Measurements from ENCODE around the gene TMPRSS13. TPM values are rescaled to one million over a fixed set of nuclear protein-coding genes. Genes with fewer than 3 reads are reported as not detected.

The TMPRSS13 gene
- total and polyA plus RNA-seq, 2 of the 13 experiments (the other 11 are each of a cell fraction or from before 2014, with no cell fraction given) = not detected

DNA sequence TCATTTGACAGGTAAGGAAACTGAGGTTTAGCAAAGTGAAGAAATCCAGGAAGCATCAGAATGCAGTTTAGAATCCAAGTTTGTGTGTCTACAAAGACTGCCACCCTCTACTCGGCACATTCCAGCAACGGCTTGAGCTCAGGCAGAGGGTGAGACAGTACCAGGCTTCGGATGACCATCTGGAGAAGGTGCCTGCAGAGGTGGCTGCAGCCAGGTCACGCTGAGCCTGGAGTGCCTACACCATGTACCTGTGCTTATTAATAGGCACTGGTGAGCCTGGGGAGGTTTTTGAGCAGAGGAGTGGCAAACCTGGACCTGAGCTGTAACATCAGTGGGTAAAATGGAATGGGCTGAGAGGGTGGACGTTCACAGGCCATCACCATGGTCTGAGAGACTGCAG lies 57.4 kb downstream of the TMPRSS13 start (continued):
- TF ChIP-seq ZNF230 (CRISPR knock-in tag; IDR thresholded peaks at IDR 0.05) = no peak
- TF ChIP-seq U2AF2 (IDR thresholded peaks at IDR 0.05; ENCODE audit: low read depth, low read length) = no peak
- no peak for TF ChIP-seq ESRRA (CRISPR knock-in tag; IDR thresholded peaks at IDR 0.05; ENCODE audit: low read depth)
- TF ChIP-seq ZNF577 (CRISPR knock-in tag; IDR thresholded peaks at IDR 0.05; ENCODE audit: borderline replicate concordance, low read depth) = no peak

DNA sequence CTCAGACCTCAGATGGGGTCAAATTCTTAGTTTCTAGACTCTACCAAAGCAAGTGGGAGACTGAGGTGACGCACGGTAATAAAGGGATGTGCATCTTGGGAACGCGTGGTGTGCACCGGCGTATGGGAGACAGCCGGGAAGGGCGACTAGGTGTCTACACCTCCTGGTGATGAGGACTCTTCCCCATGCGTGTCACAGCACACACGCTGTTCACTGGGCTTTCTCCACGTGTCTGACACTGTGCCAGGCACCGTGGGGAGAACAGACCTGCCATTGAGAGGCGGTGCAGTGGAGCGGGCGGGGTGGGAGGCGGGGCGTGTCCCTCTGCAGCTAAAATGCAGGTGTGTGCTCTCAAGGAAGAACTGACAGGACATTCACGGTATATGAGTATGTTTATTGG lies 58.0 kb downstream of the TMPRSS13 start:
- no peak for DNase-seq (ENCODE audit: low spot score)
- CTCF ChIA-PET (ENCODE audit: low intra/inter-chr PET ratio, low total read pairs) = no interaction called here
- TF ChIP-seq, protein P1, sequence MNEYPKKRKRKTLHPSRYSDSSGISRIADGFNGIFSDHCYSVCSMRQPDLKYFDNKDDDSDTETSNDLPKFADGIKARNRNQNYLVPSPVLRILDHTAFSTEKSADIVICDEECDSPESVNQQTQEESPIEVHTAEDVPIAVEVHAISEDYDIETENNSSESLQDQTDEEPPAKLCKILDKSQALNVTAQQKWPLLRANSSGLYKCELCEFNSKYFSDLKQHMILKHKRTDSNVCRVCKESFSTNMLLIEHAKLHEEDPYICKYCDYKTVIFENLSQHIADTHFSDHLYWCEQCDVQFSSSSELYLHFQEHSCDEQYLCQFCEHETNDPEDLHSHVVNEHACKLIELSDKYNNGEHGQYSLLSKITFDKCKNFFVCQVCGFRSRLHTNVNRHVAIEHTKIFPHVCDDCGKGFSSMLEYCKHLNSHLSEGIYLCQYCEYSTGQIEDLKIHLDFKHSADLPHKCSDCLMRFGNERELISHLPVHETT (CRISPR knock-in tag; conservative IDR thresholded peaks at IDR 0.05) = no peak
- TF ChIP-seq ZNF383 (CRISPR knock-in tag; IDR thresholded peaks at IDR 0.05; ENCODE audit: borderline replicate concordance) (no peak), ZNF605 (CRISPR knock-in tag; IDR thresholded peaks at IDR 0.05) (no peak), ZNF563 (CRISPR knock-in tag; IDR thresholded peaks at IDR 0.05) (no peak), ZNF724P (CRISPR knock-in tag; IDR thresholded peaks at IDR 0.05; ENCODE audit: borderline replicate concordance) (no peak), ZNF484 (CRISPR knock-in tag; IDR thresholded peaks at IDR 0.05; ENCODE audit: borderline replicate concordance, low read depth) (no peak), POLR2AphosphoS2 (IDR thresholded peaks at IDR 0.05; ENCODE audit: low read depth, low read length) (no peak), ZSCAN9 (CRISPR knock-in tag; IDR thresholded peaks at IDR 0.05; ENCODE audit: borderline replicate concordance) (no peak), ZNF10 (CRISPR knock-in tag; IDR thresholded peaks at IDR 0.05; ENCODE audit: borderline replicate concordance, low read depth) (no peak), ZZZ3 (CRISPR knock-in tag; IDR thresholded peaks at IDR 0.05; ENCODE audit: borderline replicate concordance) (no peak), ZKSCAN8 (CRISPR knock-in tag; IDR thresholded peaks at IDR 0.05; ENCODE audit: borderline replicate concordance) (no peak), ZSCAN20 (CRISPR knock-in tag; IDR thresholded peaks at IDR 0.05; ENCODE audit: borderline replicate concordance) (no peak), KLF15 (CRISPR knock-in tag; IDR thresholded peaks at IDR 0.05; ENCODE audit: borderline replicate concordance) (no peak), IRX3 (CRISPR knock-in tag; IDR thresholded peaks at IDR 0.05; ENCODE audit: borderline replicate concordance, low read depth) (no peak), KLF6 (CRISPR knock-in tag; IDR thresholded peaks at IDR 0.05) (no peak), ZNF136 (CRISPR knock-in tag; IDR thresholded peaks at IDR 0.05; ENCODE audit: low read depth) (no peak)
- TF ChIP-seq, protein P2, sequence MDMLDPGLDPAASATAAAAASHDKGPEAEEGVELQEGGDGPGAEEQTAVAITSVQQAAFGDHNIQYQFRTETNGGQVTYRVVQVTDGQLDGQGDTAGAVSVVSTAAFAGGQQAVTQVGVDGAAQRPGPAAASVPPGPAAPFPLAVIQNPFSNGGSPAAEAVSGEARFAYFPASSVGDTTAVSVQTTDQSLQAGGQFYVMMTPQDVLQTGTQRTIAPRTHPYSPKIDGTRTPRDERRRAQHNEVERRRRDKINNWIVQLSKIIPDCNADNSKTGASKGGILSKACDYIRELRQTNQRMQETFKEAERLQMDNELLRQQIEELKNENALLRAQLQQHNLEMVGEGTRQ (IDR thresholded peaks at IDR 0.05; ENCODE audit: low read depth, low read length) = no peak
- TF ChIP-seq, protein P2 (CRISPR knock-in tag; IDR thresholded peaks at IDR 0.05; ENCODE audit: borderline replicate concordance) = no peak
- Histone ChIP-seq H2AFZ (ENCODE audit: low read length) (no peak overlapping the region), H3K4me3 (replicated peaks in 1 of 3; ENCODE audit: insufficient read depth in 1 of 3, low read depth in 2 of 3, low read length in 3 of 3) (no peak overlapping the region), H3K27ac (ENCODE audit: extremely low read length, insufficient read depth, low read length) (no peak overlapping the region), H3K9ac (ENCODE audit: insufficient read depth, low read depth, low read length) (no peak overlapping the region), H3K4me1 (ENCODE audit: insufficient read depth, low read length) (no peaks in the 10 kb centered on the region), H3K4me2 (ENCODE audit: low read depth, low read length) (no peak overlapping the region), H3K36me3 (replicated peaks in 1 of 2; ENCODE audit: control insufficient read depth in 1 of 2, insufficient read depth in 2 of 2, low read length in 2 of 2) (no peaks in the 10 kb centered on the region), H3K9me3 (ENCODE audit: low read length) (no peaks in the 10 kb centered on the region), H4K20me1 (ENCODE audit: insufficient read depth, low read length) (no peaks in the 10 kb centered on the region), H3K79me2 (ENCODE audit: insufficient read depth, low read length) (no peaks in the 10 kb centered on the region), H3K27me3 (ENCODE audit: control insufficient read depth in 1 of 2, insufficient read depth in 2 of 2, low read length in 2 of 2) (peaks cover 9 to 94% of the 10 kb centered on the region in 2 experiments; a peak in 4 of 5 replicates)
- no peak for ATAC-seq
- in situ Hi-C loops (cut with HindIII; ENCODE audit: extremely low pct_ligation_motif_present, low pct_unique_long_range_greater_than_20kb) = no loop called here
- WGBS (ENCODE audit: low lambda C conversion rate) = 33% methylated on average over 18 of the region's 18 CpGs
- no peak for FAIRE-seq
- intact Hi-C loops (cut with micrococcal nuclease; ENCODE audit: unreplicated experiment) = no loop called here
- POLR2A ChIA-PET = no interaction called here
- no TSS peak for BruUV-seq (replicated peaks)

Measured in HepG2 (cell line).